GM23338 (cell line): ENCODE measurements around the gene PPL.

Experiments used
- CREB1 ChIP-seq: fragments of 250-450 bp; sonication (Bioruptor Pico); IDR thresholded peaks from 2 replicates; pipeline ENCODE4 v1.5.0; 2020; ENCODE audit warnings: low read depth, mild to moderate bottlenecking, moderate library complexity
- CTCF ChIP-seq, 2 experiments: fragments of 200-600 bp in 1 of 2; sonication (generic) in 1 of 2; conservative IDR thresholded peaks; 2 replicates each; pipeline versions ENCODE4 v1.5.1 to v1.6.1; 2016 to 2017; ENCODE audit warnings: antibody characterized with exemption in 2 of 2, low read depth in 2 of 2, mild to moderate bottlenecking in 2 of 2, moderate library complexity in 1 of 2
- EZH2 ChIP-seq: fragments of 200-600 bp; sonication (generic); IDR thresholded peaks from one replicate; pipeline ENCODE4 v1.8.0; 2017; ENCODE audit warnings: antibody characterized with exemption, mild to moderate bottlenecking, low read depth; ENCODE audit not compliant: unreplicated experiment
- EZH2phosphoT487 ChIP-seq: fragments of 200-600 bp; sonication (generic); IDR thresholded peaks from one replicate; pipeline ENCODE4 v1.8.1; 2018; ENCODE audit warnings: antibody characterized with exemption; ENCODE audit not compliant: unreplicated experiment
- POLR2AphosphoS5 ChIP-seq: IDR thresholded peaks from 2 replicates; pipeline ENCODE4 v1.6.1; 2016; ENCODE audit warnings: antibody characterized with exemption, low read depth

- TF ChIP-seq CTCF (conservative IDR thresholded peaks at IDR 0.05; ENCODE audit: low read depth in 2 of 2) (no peak), CREB1 (CRISPR knock-in tag) (no peak), EZH2 (no peak), EZH2phosphoT487 (no peak), POLR2AphosphoS5 (no peak)
Observed at GRCh38 chr16:4890686-4891085, 46.3 kb downstream of the PPL start.
